Keratinocyte (primary cell): ENCODE data around the gene SLC16A2.

Experiments used
- CTCF ChIP-seq, 3 experiments: IDR thresholded peaks in 1 of 3; conservative IDR thresholded peaks in 1 of 3; optimal IDR thresholded peaks in 1 of 3; 2 replicates in 2 of 3; 3 replicates in 1 of 3; pipeline versions ENCODE3 to v1.5.1; 2011; ENCODE audit warnings: low read length in 3 of 3, mild to moderate bottlenecking in 3 of 3, moderate library complexity in 2 of 3, control low read depth in 1 of 3, inconsistent platforms in 1 of 3; ENCODE audit not compliant: insufficient read depth in 2 of 3; ENCODE audit errors: extremely low read depth in 1 of 3
- EZH2 ChIP-seq: IDR thresholded peaks from one replicate; pipeline ENCODE4 v1.6.1; 2012; ENCODE audit warnings: inconsistent platforms, mild to moderate bottlenecking, low read length, moderate library complexity

- no peak for TF ChIP-seq CTCF (optimal IDR thresholded peaks at IDR 0.05 in 1 of 3, IDR thresholded peaks at IDR 0.05 in 1 of 3, conservative IDR thresholded peaks at IDR 0.05 in 1 of 3; ENCODE audit: extremely low read depth in 1 of 3, insufficient read depth in 2 of 3, low read length in 3 of 3)
- TF ChIP-seq EZH2, result no peak
Observed at GRCh38 chrX:74505437-74505836, 84.1 kb downstream of the SLC16A2 start.
